ENCODE measurements around the gene PRSS57. TPM values are rescaled to one million over a fixed set of nuclear protein-coding genes. Genes with fewer than 3 reads are reported as not detected.

The PRSS57 gene
- total RNA-seq, 5 donors from 2014 or later (not counting 1 experiment from before 2014, with no cell fraction given): 0.86 to 2.5 (median 1.7) TPM; not detected in 1

DNA sequence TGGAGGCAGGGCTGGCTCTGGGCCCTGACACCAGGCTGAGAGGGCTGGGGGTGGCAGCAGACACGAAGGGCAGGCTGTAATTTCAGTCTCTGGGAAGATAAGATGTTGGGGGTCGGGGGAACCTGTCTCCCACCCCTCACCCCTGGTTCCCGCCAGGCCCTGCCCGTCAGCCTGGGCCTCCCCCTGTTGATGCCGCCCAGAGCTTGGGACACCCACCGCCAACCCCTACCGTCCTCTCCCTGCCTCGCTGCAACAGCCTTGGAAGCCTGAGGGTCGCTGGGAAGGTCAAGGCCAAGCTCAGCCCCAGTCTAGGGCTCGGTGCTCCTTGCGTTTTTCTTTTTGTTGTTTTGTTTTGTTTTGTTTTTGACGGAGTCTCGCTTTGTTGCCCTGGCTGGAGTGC lies 28.0 kb upstream of the PRSS57 start:
- WGBS (ENCODE audit: insufficient coverage): 93% methylated on average over 6 of the region's 13 CpGs
- H3K27ac Mint-ChIP-seq: no peak overlapping the region
- ChIA-PET POLR2A (no interaction called here), CTCF (interaction anchor here in 1 of 2 donors (0.6 kb wide), 1 partner anchor 11 kb away, joined by 3 read pairs; no protein-coding TSS in a partner anchor)
- H3K27ac ChIP-seq (ENCODE audit: low read length): no peak overlapping the region
- no peaks in the 10 kb centered on the region for H3K9me3 ChIP-seq
- ATAC-seq (replicated peaks in 1 of 4): no peak
- H3K36me3 Mint-ChIP-seq: no peaks in the 10 kb centered on the region
- peaks cover 10 to 30% of the 10 kb centered on the region in 2 donors for H3K27me3 Mint-ChIP-seq
- peaks cover 0 to 68% of the 10 kb centered on the region in 2 experiments for H3K27me3 ChIP-seq (replicated peaks in 1 of 2; ENCODE audit: control insufficient read depth in 2 of 2, extremely low read depth in 1 of 2, insufficient read depth in 2 of 2, low read length in 1 of 2)
- H3K9me3 Mint-ChIP-seq: no peaks in the 10 kb centered on the region
- H3K4me1 Mint-ChIP-seq: peaks cover 0 to 2% (median 0%) of the 10 kb centered on the region in 3 donors
- H3K36me3 ChIP-seq (ENCODE audit: control insufficient read depth in 2 of 2, extremely low read depth in 1 of 2, insufficient read depth in 1 of 2, low read length in 1 of 2): no peaks in the 10 kb centered on the region
- no peak for DNase-seq
- peaks cover 0 to 5% of the 10 kb centered on the region in 2 experiments for H3K4me1 ChIP-seq (ENCODE audit: control insufficient read depth in 1 of 2, extremely low read depth in 1 of 2, insufficient read depth in 2 of 2, low read length in 2 of 2)
- H3K4me3 Mint-ChIP-seq: no peak overlapping the region
- no peak overlapping the region for H3K4me3 ChIP-seq (ENCODE audit: control insufficient read depth in 1 of 2, extremely low read depth in 1 of 2, low read length in 1 of 2)

DNA sequence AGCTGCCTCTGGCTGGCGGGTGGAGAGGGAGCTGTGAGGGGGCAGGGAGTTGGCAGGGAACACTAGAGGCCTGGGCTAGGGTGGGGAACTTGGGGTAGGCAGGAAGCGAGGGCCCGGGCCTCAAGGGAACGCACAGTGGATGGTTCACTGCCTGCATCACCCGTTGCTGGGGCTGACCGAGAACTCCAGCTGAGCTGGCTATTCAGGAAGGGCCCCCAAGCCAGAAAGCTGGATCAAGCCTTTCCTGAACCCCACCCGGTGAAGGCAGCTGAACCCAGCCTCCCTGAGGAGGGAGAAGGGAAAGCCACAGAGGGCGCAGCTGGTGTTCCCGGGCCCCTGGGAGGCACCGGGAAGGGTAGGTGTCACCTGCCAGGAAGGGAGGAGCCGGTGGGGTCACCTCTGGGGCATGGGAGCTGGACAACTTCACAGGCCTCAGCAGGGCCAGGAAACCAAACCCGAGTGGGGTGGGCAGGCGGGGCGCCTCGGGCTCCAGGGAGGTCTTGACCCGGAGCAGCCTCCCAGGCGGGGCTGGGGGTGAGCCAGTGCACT lies 27.4 kb upstream of the PRSS57 start:
- no peak overlapping the region for H3K27ac ChIP-seq (ENCODE audit: low read length)
- WGBS (ENCODE audit: insufficient coverage): 62% methylated on average over 16 of the region's 17 CpGs
- no peaks in the 10 kb centered on the region for H3K36me3 ChIP-seq (ENCODE audit: control insufficient read depth in 2 of 2, extremely low read depth in 1 of 2, insufficient read depth in 1 of 2, low read length in 1 of 2)
- ChIA-PET CTCF (no interaction called here), POLR2A (no interaction called here)
- peaks cover 0 to 67% of the 10 kb centered on the region in 2 experiments for H3K27me3 ChIP-seq (replicated peaks in 1 of 2; ENCODE audit: control insufficient read depth in 2 of 2, extremely low read depth in 1 of 2, insufficient read depth in 2 of 2, low read length in 1 of 2)
- no peak overlapping the region for H3K4me3 ChIP-seq (ENCODE audit: control insufficient read depth in 1 of 2, extremely low read depth in 1 of 2, low read length in 1 of 2)
- Mint-ChIP-seq H3K4me1 (peaks cover 0 to 2% (median 0%) of the 10 kb centered on the region in 3 donors), H3K27ac (no peak overlapping the region), H3K36me3 (no peaks in the 10 kb centered on the region), H3K9me3 (no peaks in the 10 kb centered on the region), H3K4me3 (no peak overlapping the region), H3K27me3 (peaks cover 16 to 36% of the 10 kb centered on the region in 2 donors)
- DNase-seq: no peak
- ATAC-seq (replicated peaks in 1 of 4): no peak
- peaks cover 0 to 5% of the 10 kb centered on the region in 2 experiments for H3K4me1 ChIP-seq (ENCODE audit: control insufficient read depth in 1 of 2, extremely low read depth in 1 of 2, insufficient read depth in 2 of 2, low read length in 2 of 2)
- no peaks in the 10 kb centered on the region for H3K9me3 ChIP-seq

DNA sequence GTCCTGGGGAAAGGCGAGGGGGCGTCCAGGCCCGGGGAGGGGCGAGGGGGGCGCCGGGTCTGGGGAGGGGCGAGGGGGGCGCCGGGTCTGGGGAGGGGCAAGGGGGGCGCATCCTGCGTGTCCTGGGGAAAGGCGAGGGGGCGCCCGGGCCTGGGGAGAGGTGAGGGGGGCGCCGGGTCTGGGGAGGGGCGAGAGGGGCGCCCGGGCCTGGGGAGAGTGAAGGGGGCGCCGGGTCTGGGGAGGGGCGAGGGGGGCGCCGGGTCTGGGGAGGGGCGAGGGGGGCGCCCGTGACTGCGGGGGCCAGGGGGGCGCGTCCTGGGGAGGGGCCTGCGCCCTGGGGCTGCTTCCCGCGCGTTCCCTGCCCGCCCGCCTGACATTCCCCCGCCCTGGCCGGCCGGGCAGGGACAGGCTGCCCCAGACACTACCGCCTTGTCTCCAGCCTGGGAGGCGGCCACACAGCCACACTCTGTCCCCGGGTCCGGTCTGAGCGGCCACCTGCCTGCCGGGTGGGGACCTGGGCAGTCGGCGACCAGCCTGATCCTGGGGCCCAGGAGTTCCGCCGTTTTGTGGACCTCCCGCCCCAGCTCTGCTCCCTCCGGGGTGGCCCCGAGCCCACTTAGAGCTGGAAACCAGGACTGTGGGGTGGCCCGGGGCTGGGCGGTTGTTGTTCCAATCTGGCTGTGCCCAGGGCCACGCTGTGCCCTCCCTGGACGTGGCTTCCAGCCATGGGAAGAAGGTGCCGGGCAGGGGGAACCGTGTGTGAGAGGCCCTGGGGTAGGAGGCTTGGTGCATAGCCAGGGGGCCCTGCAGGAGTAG lies 25.3 kb upstream of the PRSS57 start:
- Mint-ChIP-seq H3K4me3 (no peak overlapping the region), H3K36me3 (peaks cover under 1% of the 10 kb centered on the region), H3K4me1 (peaks cover 0 to 2% (median 0%) of the 10 kb centered on the region in 3 donors), H3K27ac (no peak overlapping the region), H3K27me3 (peaks cover 17 to 34% of the 10 kb centered on the region in 2 donors), H3K9me3 (peaks cover 1 to 2% (median 1%) of the 10 kb centered on the region in 3 donors)
- Histone ChIP-seq H3K9me3 (no peaks in the 10 kb centered on the region), H3K27me3 (replicated peaks in 1 of 2; ENCODE audit: control insufficient read depth in 2 of 2, extremely low read depth in 1 of 2, insufficient read depth in 2 of 2, low read length in 1 of 2) (peaks cover 0 to 69% of the 10 kb centered on the region in 2 experiments), H3K4me1 (ENCODE audit: control insufficient read depth in 1 of 2, extremely low read depth in 1 of 2, insufficient read depth in 2 of 2, low read length in 2 of 2) (peaks cover 0 to 5% of the 10 kb centered on the region in 2 experiments), H3K27ac (ENCODE audit: low read length) (no peak overlapping the region), H3K36me3 (ENCODE audit: control insufficient read depth in 2 of 2, extremely low read depth in 1 of 2, insufficient read depth in 1 of 2, low read length in 1 of 2) (no peaks in the 10 kb centered on the region), H3K4me3 (ENCODE audit: control insufficient read depth in 1 of 2, extremely low read depth in 1 of 2, low read length in 1 of 2) (no peak overlapping the region)
- CTCF ChIA-PET: no interaction called here
- DNase-seq (no peak), ATAC-seq (replicated peaks in 1 of 4) (no peak)
- 21% methylated on average over 38 of the region's 58 CpGs for WGBS (ENCODE audit: insufficient coverage)
- POLR2A ChIA-PET: no interaction called here

DNA sequence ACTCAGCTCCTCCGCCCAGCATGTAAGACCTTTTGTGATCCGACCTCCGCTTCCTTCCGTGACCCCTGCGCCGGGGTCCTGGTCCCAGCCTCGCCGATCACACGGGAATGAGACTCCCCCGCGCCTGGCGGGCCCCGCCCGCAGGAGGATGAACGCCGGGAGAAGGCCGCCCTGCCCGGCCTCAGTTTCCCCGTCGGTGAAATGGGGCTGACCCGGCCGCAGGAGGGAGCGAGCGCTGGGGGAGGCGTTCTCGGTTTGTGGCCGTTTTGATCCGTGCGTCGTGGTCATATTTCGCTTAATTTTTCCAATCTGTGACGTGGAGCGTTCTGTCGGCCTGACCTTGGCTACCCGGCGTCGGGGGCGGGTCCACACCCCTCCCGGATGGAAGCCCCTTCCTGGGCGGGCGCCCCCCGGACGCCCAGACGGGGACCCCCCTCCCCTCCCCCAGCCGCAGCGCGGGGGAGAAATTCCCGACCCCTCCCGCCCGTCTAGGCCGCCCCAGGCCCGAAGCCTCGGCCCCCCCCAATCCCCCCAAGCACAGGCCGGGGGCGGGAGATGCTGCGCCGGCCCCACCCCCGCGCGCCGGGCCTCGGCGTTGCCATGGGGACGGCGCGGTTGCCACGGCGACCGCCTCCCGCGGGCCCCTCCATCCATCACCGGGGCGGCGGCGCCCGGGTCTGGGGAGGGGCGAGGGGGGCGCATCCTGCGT lies 24.5 kb upstream of the PRSS57 start:
- Histone ChIP-seq H3K4me3 (ENCODE audit: control insufficient read depth in 1 of 2, extremely low read depth in 1 of 2, low read length in 1 of 2) (no peak overlapping the region), H3K27ac (ENCODE audit: low read length) (no peak overlapping the region), H3K4me1 (ENCODE audit: control insufficient read depth in 1 of 2, extremely low read depth in 1 of 2, insufficient read depth in 2 of 2, low read length in 2 of 2) (peaks cover 0 to 5% of the 10 kb centered on the region in 2 experiments), H3K27me3 (replicated peaks in 1 of 2; ENCODE audit: control insufficient read depth in 2 of 2, extremely low read depth in 1 of 2, insufficient read depth in 2 of 2, low read length in 1 of 2) (peaks cover 0 to 70% of the 10 kb centered on the region in 2 experiments), H3K9me3 (no peaks in the 10 kb centered on the region), H3K36me3 (ENCODE audit: control insufficient read depth in 2 of 2, extremely low read depth in 1 of 2, insufficient read depth in 1 of 2, low read length in 1 of 2) (no peaks in the 10 kb centered on the region)
- CTCF ChIA-PET: no interaction called here
- peaks cover 3% of the 10 kb centered on the region for H3K36me3 Mint-ChIP-seq
- H3K4me3 Mint-ChIP-seq: no peak overlapping the region
- H3K9me3 Mint-ChIP-seq: peaks cover 5% of the 10 kb centered on the region in 3 donors
- ATAC-seq (replicated peaks in 1 of 4) (no peak), DNase-seq (peak in 1 of 35 experiments; percentile 13)
- H3K27me3 Mint-ChIP-seq: peaks cover 21 to 34% of the 10 kb centered on the region in 2 donors
- peaks cover 0 to 2% (median 0%) of the 10 kb centered on the region in 3 donors for H3K4me1 Mint-ChIP-seq
- H3K27ac Mint-ChIP-seq: no peak overlapping the region
- 27% methylated on average over 36 of the region's 79 CpGs for WGBS (ENCODE audit: insufficient coverage)
- POLR2A ChIA-PET: no interaction called here

DNA sequence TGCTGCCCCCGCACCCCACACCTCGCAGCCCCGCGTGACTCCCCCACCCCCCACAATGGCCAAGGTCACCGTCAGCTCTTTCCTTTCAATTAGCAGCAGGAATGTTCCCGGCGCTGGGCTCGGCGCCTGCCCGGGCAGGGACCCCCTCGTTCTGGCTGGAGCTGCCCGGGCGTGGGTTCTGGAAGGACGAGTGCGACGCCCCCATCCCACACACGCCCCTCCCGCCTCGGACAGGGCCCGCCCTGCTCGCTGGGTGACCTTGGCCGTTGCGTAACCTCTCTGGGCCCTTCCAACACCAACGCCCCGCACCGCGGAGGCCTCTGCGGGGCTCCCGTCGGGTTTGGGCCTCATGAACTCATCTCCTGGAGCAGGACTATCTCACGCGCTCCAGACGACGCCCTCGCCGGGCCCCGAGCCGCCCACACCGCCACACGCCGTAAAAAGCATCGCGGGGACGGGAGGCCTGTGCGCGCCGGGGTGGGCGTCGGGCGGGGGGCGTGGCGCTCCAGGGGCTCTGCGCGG lies 23.8 kb upstream of the PRSS57 start:
- H3K4me1 Mint-ChIP-seq: peaks cover 0 to 2% (median 0%) of the 10 kb centered on the region in 3 donors
- no peak overlapping the region for H3K27ac ChIP-seq (ENCODE audit: low read length)

More for the DNA sequence above, 23.8 kb upstream of the PRSS57 start:
- ATAC-seq (replicated peaks in 1 of 4) (no peak), DNase-seq (no peak)
- Mint-ChIP-seq H3K27ac (no peak overlapping the region), H3K9me3 (peaks cover 5% of the 10 kb centered on the region in 3 donors), H3K4me3 (no peak overlapping the region), H3K36me3 (peaks cover 3% of the 10 kb centered on the region), H3K27me3 (peaks cover 21 to 34% of the 10 kb centered on the region in 2 donors)
- ChIA-PET CTCF (no interaction called here), POLR2A (no interaction called here)
- WGBS (ENCODE audit: insufficient coverage): 67% methylated on average over 50 of the region's 54 CpGs
- H3K36me3 ChIP-seq (ENCODE audit: control insufficient read depth in 2 of 2, extremely low read depth in 1 of 2, insufficient read depth in 1 of 2, low read length in 1 of 2): no peaks in the 10 kb centered on the region
- peaks cover 0 to 67% of the 10 kb centered on the region in 2 experiments for H3K27me3 ChIP-seq (replicated peaks in 1 of 2; ENCODE audit: control insufficient read depth in 2 of 2, extremely low read depth in 1 of 2, insufficient read depth in 2 of 2, low read length in 1 of 2)
- H3K4me3 ChIP-seq (ENCODE audit: control insufficient read depth in 1 of 2, extremely low read depth in 1 of 2, low read length in 1 of 2): no peak overlapping the region
- no peaks in the 10 kb centered on the region for H3K9me3 ChIP-seq
- peaks cover 0 to 5% of the 10 kb centered on the region in 2 experiments for H3K4me1 ChIP-seq (ENCODE audit: control insufficient read depth in 1 of 2, extremely low read depth in 1 of 2, insufficient read depth in 2 of 2, low read length in 2 of 2)

Data from T-cell (primary cell).